GM23338 (cell line): ENCODE data around the gene TMEM9. TPM values are rescaled to one million over a fixed set of nuclear protein-coding genes. Genes with fewer than 3 reads are reported as not detected.
A peak's percentile ranks its signal among the peaks of the same experiment; 100 is the strongest.

ENCODE experiments used
- ATAC-seq: fragments of 200-7000 bp; cut with Tn5 transposase; 3 replicates; pipeline ENCODE4 v1.9.1; 2020
- DNase-seq: peaks from one replicate; pipeline ENCODE4 v3.0.0-alpha.2; 2015; ENCODE audit warnings: low spot score
- H2AFZ ChIP-seq: fragments of 200-600 bp; sonication (generic); 2 replicates; pipeline ENCODE4 v1.8.0; 2016; ENCODE audit warnings: antibody characterized with exemption, mild to moderate bottlenecking, moderate library complexity
- H3F3A ChIP-seq: fragments of 200-600 bp; sonication (generic); replicated peaks from 2 replicates; pipeline ENCODE4 v1.8.0; 2017; ENCODE audit warnings: antibody characterized with exemption, mixed run types, low read depth
- H3K27ac ChIP-seq: fragments of 200-600 bp; sonication (generic); 2 replicates; pipeline ENCODE4 v1.6.1; 2016; ENCODE audit warnings: low read depth
- H3K27me3 ChIP-seq: fragments of 200-600 bp; sonication (generic); 2 replicates; pipeline ENCODE4 v1.8.0; 2016; ENCODE audit warnings: mild to moderate bottlenecking, mixed run types, moderate library complexity; ENCODE audit not compliant: insufficient read depth
- H3K36me3 ChIP-seq: fragments of 200-600 bp; sonication (generic); 2 replicates; pipeline ENCODE4 v1.8.0; 2016; ENCODE audit warnings: mild to moderate bottlenecking; ENCODE audit not compliant: insufficient read depth
- H3K4me1 ChIP-seq: fragments of 200-600 bp; sonication (generic); 2 replicates; pipeline ENCODE4 v1.8.0; 2016; ENCODE audit warnings: mild to moderate bottlenecking, moderate library complexity; ENCODE audit not compliant: insufficient read depth
- H3K4me2 ChIP-seq: fragments of 200-600 bp; sonication (generic); 2 replicates; pipeline ENCODE4 v1.7.1; 2017; ENCODE audit warnings: mixed run types
- H3K4me3 ChIP-seq: fragments of 200-600 bp; sonication (generic); 2 replicates; pipeline ENCODE4 v1.6.1; 2016; ENCODE audit warnings: mixed run types
- H3K79me2 ChIP-seq: fragments of 200-600 bp; sonication (generic); replicated peaks from 2 replicates; pipeline ENCODE4 v1.8.0; 2017; ENCODE audit warnings: mild to moderate bottlenecking; ENCODE audit not compliant: insufficient read depth
- H3K9me2 ChIP-seq: fragments of 200-600 bp; sonication (generic); 2 replicates; pipeline ENCODE4 v1.8.0; 2017; ENCODE audit not compliant: insufficient read depth
- H4K20me1 ChIP-seq: fragments of 200-600 bp; sonication (generic); replicated peaks from 2 replicates; pipeline ENCODE4 v1.8.0; 2017; ENCODE audit warnings: mild to moderate bottlenecking; ENCODE audit not compliant: insufficient read depth
- H3K27ac Mint-ChIP-seq: 2 replicates; pipeline ENCODE4 v1.8.0; 2020; ENCODE audit warnings: inconsistent platforms, mild to moderate bottlenecking, moderate library complexity, mixed read lengths
- H3K27me3 Mint-ChIP-seq: 3 replicates; pipeline ENCODE4 v1.8.0; 2022; ENCODE audit warnings: low read depth, mild to moderate bottlenecking, moderate library complexity, mixed read lengths, inconsistent platforms; ENCODE audit not compliant: insufficient read depth, poor library complexity
- H3K36me3 Mint-ChIP-seq: 3 replicates; pipeline ENCODE4 v1.8.0; 2021; ENCODE audit warnings: low read depth, mild to moderate bottlenecking, inconsistent platforms, moderate library complexity, mixed read lengths
- H3K4me1 Mint-ChIP-seq: 3 replicates; pipeline ENCODE4 v1.8.0; 2020; ENCODE audit warnings: mild to moderate bottlenecking, inconsistent platforms, mixed read lengths
- H3K4me3 Mint-ChIP-seq: 3 replicates; pipeline ENCODE4 v1.8.0; 2021; ENCODE audit warnings: moderate library complexity, mild to moderate bottlenecking, inconsistent platforms, mixed read lengths
- H3K9me3 Mint-ChIP-seq: 3 replicates; pipeline ENCODE4 v1.8.0; 2020; ENCODE audit warnings: moderate library complexity, mild to moderate bottlenecking, inconsistent platforms, mixed read lengths
- CREB1 ChIP-seq: fragments of 250-450 bp; sonication (Bioruptor Pico); IDR thresholded peaks from 2 replicates; pipeline ENCODE4 v1.5.0; 2020; ENCODE audit warnings: low read depth, mild to moderate bottlenecking, moderate library complexity
- CTCF ChIP-seq, 2 experiments: fragments of 200-600 bp in 1 of 2; sonication (generic) in 1 of 2; conservative IDR thresholded peaks; 2 replicates each; pipeline versions ENCODE4 v1.5.1 to v1.6.1; 2016 to 2017; ENCODE audit warnings: antibody characterized with exemption in 2 of 2, low read depth in 2 of 2, mild to moderate bottlenecking in 2 of 2, moderate library complexity in 1 of 2
- EZH2 ChIP-seq: fragments of 200-600 bp; sonication (generic); IDR thresholded peaks from one replicate; pipeline ENCODE4 v1.8.0; 2017; ENCODE audit warnings: antibody characterized with exemption, mild to moderate bottlenecking, low read depth; ENCODE audit not compliant: unreplicated experiment
- JUNB ChIP-seq: IDR thresholded peaks from one replicate; pipeline ENCODE4 v1.6.1; 2016; ENCODE audit warnings: antibody characterized with exemption; ENCODE audit not compliant: unreplicated experiment
- NANOG ChIP-seq: IDR thresholded peaks from 2 replicates; pipeline ENCODE4 v1.6.1; 2016; ENCODE audit warnings: antibody characterized with exemption, borderline replicate concordance
- POLR2AphosphoS5 ChIP-seq: IDR thresholded peaks from 2 replicates; pipeline ENCODE4 v1.6.1; 2016; ENCODE audit warnings: antibody characterized with exemption, low read depth
- REST ChIP-seq: IDR thresholded peaks from one replicate; pipeline ENCODE4 v1.6.1; 2018; ENCODE audit warnings: antibody characterized with exemption; ENCODE audit not compliant: unreplicated experiment
- STAT1 ChIP-seq: IDR thresholded peaks from one replicate; pipeline ENCODE4 v1.6.1; 2016; ENCODE audit warnings: antibody characterized with exemption; ENCODE audit not compliant: unreplicated experiment
- ZNF114 ChIP-seq: fragments of 250-450 bp; sonication (Bioruptor Pico); IDR thresholded peaks from 2 replicates; pipeline ENCODE4 v1.5.0; 2020; ENCODE audit warnings: mild to moderate bottlenecking, moderate library complexity
- ZNF331 ChIP-seq: fragments of 250-450 bp; sonication (Bioruptor Pico); IDR thresholded peaks from 2 replicates; pipeline ENCODE4 v1.5.0; 2020; ENCODE audit warnings: low read depth, mild to moderate bottlenecking, moderate library complexity
- polyA plus RNA-seq: library from polyadenylated mRNA; unstranded; fragments of >200 nt; fragmentation: Nextera tagmentation; extraction: Ambion mirVana; gene quantifications from 2 replicates; pipeline ENCODE4 v1.2.1, GENCODE V29; 2016
- total RNA-seq: library from RNA; depleted of rRNA; stranded (reverse); fragments of >200 nt; shearing (Covaris generic); gene quantifications from 2 replicates; pipeline ENCODE4 v1.2.3, GENCODE V29; 2014

The TMEM9 gene
- total and polyA plus RNA-seq, 2 experiments from 2014 or later: 78.6 to 147 TPM

GRCh38 chr1:201119206-201120197 is 34.8 kb downstream of the TMEM9 start:
- ATAC-seq (peak; percentile 61), DNase-seq (peak; percentile 87)
- Histone ChIP-seq H3F3A (no peaks in the 10 kb centered on the region), H3K9me2 (no peaks in the 10 kb centered on the region), H3K4me2 (no peak overlapping the region), H2AFZ (no peak overlapping the region), H3K27me3 (peaks cover 27% of the 10 kb centered on the region), H3K36me3 (no peaks in the 10 kb centered on the region), H3K27ac (no peak overlapping the region), H3K4me3 (no peak overlapping the region), H4K20me1 (no peaks in the 10 kb centered on the region; the same call in 1 of the 2 replicates), H3K4me1 (no peaks in the 10 kb centered on the region; the same call in 1 of the 2 replicates), H3K79me2 (no peaks in the 10 kb centered on the region)
- TF ChIP-seq CTCF (conservative IDR thresholded peaks at IDR 0.05; ENCODE audit: low read depth in 2 of 2) (peak; percentile 73 to 95), ZNF114 (CRISPR knock-in tag) (no peak), CREB1 (0 out of 2 replicates have a peak, but pooled peaks have one; percentile 32)
- peaks cover 27% of the 10 kb centered on the region for H3K27me3 Mint-ChIP-seq
- H3K9me3 Mint-ChIP-seq: no peaks in the 10 kb centered on the region
- H3K36me3 Mint-ChIP-seq: no peaks in the 10 kb centered on the region
- no peak overlapping the region for H3K4me3 Mint-ChIP-seq
- no peak overlapping the region for H3K27ac Mint-ChIP-seq
- H3K4me1 Mint-ChIP-seq: peaks cover 10% of the 10 kb centered on the region; the same call in 2 of the 3 replicates

GRCh38 chr1:201116091-201116490 is 38.2 kb downstream of the TMEM9 start:
- H3K36me3 Mint-ChIP-seq: no peaks in the 10 kb centered on the region
- no peaks in the 10 kb centered on the region; the same call in 1 of the 2 replicates for H4K20me1 ChIP-seq
- H3K27ac ChIP-seq: no peak overlapping the region
- H3K27me3 ChIP-seq: peaks cover 40% of the 10 kb centered on the region
- H3K4me1 ChIP-seq: peaks cover 5% of the 10 kb centered on the region
- no peak overlapping the region for H3K4me3 ChIP-seq
- H3K9me2 ChIP-seq: no peaks in the 10 kb centered on the region
- H2AFZ ChIP-seq: no peak overlapping the region
- H3K27ac Mint-ChIP-seq: no peak overlapping the region
- ATAC-seq: no peak
- no peak for DNase-seq
- H3K4me3 Mint-ChIP-seq: no peak overlapping the region
- no peaks in the 10 kb centered on the region for H3F3A ChIP-seq
- H3K36me3 ChIP-seq: no peaks in the 10 kb centered on the region
- no peaks in the 10 kb centered on the region for H3K9me3 Mint-ChIP-seq
- peaks cover 10% of the 10 kb centered on the region; the same call in 2 of the 3 replicates for H3K4me1 Mint-ChIP-seq
- peaks cover 41% of the 10 kb centered on the region for H3K27me3 Mint-ChIP-seq
- H3K79me2 ChIP-seq: no peaks in the 10 kb centered on the region
- H3K4me2 ChIP-seq: no peak overlapping the region
- TF ChIP-seq REST (no peak), POLR2AphosphoS5 (no peak), JUNB (no peak), NANOG (no peak), CREB1 (no peak), CTCF (conservative IDR thresholded peaks at IDR 0.05; ENCODE audit: low read depth in 2 of 2) (no peak), EZH2 (no peak), ZNF331 (CRISPR knock-in tag) (no peak), STAT1 (no peak)
